Measurements from ENCODE around the gene CDKL1.
"Not testable (repeated sequence)": the region's sequence is repeated elsewhere in the genome, so short reads cannot be mapped to it uniquely, and the experiment has no call there.

CDKL1 gene

GRCh38 chr14:50387548-50387947 lies 9.1 kb downstream of the CDKL1 start:
- DNase-seq, result no peak

- DNase-seq, result no peak
Observed at GRCh38 chr14:50383618-50384225, 13.0 kb downstream of the CDKL1 start.

DNA sequence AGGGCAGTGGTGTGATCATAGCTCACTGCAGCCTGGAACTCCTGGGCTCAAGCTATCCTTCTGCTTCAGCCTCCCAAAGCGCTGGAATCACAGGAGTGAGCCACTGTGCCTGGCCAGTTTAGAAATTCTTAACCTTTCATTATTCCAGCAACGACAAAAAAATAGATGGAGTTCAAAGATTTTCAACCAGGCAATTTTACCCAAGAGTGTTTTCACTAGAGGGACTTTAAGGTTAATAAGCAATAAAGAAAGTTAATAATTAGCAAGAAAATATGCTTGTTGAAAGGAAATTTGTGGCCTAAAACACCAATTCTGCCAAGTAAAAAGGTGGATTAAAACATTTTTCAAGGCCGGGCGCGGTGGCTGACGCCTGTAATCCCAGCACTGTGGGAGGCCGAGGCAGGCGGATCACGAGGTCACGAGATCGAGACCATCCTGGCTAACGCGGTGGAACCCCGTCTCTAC lies 14.8 kb downstream of the CDKL1 start:
- DNase-seq, result no peak

DNA sequence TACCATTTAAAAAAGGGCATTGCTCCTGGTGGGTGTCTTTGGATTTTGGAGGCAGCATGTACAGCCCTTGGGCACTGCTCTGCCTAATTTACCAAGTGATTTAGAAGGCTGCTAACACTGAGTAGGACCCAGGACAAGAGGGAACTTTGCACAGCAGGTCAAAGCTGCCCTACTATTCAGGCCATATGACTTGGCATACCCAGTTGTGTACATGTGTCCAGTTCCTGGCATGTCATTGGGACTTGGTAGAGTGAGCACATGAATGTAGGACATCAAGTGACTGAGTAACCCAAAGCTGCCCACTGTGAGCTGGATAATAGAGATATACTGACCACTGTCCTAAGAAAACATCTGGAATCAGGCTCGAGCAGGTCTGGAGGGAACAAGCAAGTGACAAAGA lies 15.7 kb downstream of the CDKL1 start:
- no peak for DNase-seq

GRCh38 chr14:50380455-50380854 lies 16.2 kb downstream of the CDKL1 start:
- no peak for DNase-seq

GRCh38 chr14:50379563-50379962 lies 17.1 kb downstream of the CDKL1 start:
- no peak for DNase-seq

- DNase-seq, result no peak
Observed at GRCh38 chr14:50377550-50378085, 19.1 kb downstream of the CDKL1 start.

DNA sequence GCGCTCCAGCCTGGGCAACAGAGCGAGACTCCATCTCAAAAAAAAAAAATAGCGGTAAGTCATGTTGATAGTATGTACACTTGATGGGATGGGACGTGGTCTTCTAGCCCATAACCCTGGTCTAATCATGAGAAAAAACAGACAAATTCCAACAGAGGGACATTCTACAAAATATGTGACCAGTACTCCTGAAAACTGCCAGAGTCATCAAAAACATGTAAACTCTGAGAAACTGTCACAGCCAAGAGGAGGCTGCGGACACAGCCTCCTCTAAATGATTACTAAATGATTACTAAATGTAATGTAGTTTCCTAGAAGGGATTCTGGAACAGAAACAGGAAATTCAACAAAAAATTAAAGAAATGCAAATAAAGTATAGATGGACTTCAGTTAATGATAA lies 20.9 kb downstream of the CDKL1 start:
- DNase-seq, result no peak

DNA sequence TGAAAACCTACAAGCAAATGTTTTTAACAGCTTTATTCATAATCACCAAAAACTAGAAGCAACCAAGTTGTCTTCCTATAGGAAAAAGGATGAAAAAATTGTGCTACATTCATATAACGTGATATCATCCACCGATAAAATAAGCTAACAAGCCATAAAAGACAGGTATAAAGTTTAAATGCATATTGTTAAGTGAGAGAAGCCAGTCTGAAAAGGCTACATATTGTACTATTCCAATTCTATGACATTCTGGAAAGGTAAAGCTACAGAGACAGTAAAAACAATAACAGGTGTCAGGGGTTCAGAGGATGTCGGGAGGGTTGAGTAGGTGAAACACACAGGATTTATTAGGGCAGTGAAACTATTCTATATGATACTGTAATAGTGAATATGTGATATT lies 22.7 kb downstream of the CDKL1 start:
- no peak for DNase-seq

DNA sequence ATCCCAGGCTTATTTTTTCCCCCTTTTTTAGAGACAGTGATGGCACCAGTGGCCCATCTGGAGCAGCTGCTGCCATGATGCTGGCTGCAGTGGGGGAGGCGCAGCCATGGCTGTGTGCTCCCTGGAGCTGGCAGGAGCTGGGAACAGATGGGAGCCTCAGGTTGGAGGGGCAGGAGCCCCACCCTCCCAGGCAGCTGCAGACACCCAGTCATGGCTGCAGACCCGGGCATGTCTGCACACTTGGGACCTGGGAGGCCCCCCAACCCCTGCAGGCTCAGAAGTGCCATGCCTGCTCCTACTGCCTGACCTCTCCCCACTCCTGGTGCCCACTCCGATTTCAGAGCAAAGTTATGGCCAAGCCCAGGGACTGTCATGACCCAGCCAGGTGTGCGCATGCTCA lies 25.1 kb downstream of the CDKL1 start:
- no peak for DNase-seq

DNA sequence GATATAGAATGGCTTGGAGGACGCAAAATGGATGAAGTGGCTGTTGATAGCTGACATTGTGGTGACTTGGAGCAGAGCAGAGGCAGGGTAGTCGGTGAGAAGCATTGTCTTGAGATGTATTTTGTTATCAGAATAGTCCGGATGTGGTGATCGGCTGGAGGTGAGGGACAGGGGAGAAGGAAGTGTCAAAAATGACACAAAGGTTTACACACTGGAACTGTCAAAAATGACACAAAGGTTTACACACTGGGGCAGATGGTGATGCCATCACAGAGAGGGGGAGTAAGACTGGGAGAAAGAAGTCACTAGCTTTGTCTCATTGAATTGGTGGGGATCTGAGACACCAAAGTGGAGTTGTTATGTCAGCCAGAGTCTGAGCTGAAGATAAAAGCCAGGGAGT lies 30.1 kb downstream of the CDKL1 start:
- no peak for DNase-seq

GRCh38 chr14:50366115-50366514 lies 30.6 kb downstream of the CDKL1 start:
- no peak for DNase-seq

- not testable (repeated sequence) for DNase-seq
Observed at GRCh38 chr14:50365572-50365971, 31.1 kb downstream of the CDKL1 start.

- DNase-seq, result no peak
Observed at GRCh38 chr14:50364792-50365191, 31.9 kb downstream of the CDKL1 start.

- peak in 5 of 6 experiments; percentile 3 to 66 (median 54) for DNase-seq
Observed at GRCh38 chr14:50363714-50364111, 33.0 kb downstream of the CDKL1 start.

DNA sequence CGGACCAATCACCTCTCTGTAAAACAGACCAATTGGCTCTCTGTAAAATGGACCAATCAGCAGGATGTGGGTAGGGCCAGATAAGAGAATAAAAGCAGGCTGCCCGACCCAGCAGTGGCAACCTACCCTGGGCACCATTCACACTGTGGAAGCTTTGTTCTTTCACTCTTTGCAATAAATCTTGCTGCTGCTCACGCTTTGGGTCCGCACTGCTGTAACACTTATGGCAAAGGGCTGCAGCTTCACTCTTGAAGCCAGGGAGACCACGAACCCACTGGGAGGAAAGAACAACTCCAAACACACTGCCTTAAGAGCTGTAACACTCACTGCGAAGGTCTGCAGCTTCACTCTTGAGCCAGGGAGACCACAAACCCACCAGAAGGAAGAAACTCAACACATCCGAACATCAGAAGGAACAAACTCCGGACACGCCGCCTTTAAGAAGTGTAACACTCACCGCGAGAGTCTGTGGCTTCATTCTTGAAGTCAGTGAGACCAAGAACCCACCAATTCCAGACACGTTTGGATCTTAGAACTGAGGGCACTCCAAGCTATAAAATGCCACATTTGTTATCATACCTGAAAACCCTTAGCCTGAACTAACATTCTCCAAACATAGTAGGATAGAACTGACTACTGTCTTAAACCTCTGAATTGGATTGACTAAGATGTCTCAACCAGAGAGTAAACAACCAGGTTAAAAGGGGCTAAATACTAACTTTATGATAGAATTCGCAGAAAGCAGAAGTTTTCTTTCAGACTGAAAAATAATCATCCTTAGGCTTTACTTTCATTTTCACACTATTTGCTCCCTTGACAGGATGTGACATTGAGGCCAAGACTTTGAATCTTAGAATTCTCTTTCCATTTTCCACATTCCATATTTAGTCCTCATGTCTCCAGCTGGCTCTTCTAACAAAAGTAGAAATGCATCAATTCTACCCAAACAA lies 33.6 kb downstream of the CDKL1 start:
- peak in 5 of 6 experiments; percentile 1 to 51 (median 11) for DNase-seq

DNA sequence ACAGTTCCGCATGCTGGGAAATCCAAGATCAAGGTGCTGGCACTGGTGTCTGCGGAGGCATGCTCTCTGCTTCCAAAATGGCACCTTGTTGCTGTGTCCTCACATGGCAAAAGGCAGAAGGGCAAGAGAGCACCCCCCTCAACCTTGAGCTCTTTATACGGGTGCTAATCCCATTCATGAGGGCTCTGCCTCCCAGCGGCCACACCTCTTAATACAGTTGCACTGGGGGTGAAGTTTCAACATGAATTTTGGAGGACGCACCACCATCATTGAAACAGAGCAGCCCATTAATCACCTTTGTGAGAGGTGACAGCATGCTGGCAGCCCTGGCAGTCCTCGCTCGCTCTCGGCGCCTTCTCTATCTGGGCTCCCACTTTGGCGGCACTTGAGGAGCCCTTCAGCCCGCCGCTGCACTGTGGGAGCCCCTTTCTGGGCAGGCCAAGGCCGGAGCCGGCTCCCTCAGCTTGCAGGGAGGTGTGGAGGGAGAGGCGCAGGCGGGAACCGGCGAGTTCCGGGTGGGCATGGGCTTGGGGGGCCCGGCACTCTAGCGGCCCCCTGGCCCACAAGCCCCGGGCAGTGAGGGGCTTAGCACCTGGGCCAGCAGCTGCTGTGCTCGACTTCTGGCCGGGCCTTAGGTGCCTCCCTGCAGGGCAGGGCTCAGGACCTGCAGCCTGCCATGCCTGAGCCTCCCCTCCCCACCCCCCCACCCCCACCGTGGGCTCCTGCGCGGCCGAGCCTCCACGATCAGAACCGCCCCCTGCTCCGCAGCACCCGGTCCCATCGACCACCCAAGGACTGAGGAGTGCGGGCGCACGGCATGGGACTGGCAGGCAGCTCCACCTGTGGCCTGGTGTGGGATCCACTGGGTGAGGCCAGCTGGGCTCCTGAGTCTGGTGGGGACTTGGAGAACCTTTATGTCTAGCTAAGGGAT lies 34.9 kb downstream of the CDKL1 start:
- DNase-seq, result not testable (repeated sequence)

DNA sequence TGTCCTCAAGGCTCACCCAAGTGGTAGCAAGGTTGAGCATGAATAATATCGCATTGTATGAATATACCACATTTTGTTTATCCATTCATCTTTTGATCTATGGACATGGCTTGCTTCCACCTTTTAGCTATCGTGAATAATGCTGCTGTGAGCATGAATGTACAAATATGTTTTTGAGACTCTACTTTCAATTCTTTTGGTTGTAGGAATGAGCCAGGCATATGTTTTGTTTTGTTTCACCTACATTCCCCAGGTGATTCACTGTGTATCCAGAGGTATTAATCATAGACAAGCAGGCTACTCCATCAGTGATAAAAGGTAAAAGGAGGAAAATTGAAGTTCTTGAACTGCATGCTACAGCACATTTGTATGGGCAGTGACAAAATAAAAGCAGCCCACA lies 35.8 kb downstream of the CDKL1 start:
- DNase-seq, result no peak

DNA sequence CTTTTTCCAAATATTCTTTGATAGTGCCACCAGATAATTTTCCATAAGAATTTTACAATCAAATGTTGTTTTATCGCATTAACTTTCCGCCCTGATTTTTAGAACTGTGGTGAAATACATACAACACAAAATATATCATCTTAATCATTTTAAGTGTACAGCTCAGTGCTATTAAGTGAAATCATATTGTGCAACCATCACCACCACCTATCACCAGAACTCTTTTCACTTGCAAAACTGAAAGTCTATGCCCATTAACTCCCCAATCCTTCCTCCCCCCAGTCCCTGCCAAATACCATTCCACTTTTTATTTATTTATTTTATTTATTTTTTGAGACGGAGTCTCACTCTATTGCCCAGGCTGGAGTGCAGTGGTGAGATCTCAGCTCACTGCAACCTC lies 36.6 kb downstream of the CDKL1 start:
- DNase-seq, result no peak

DNA sequence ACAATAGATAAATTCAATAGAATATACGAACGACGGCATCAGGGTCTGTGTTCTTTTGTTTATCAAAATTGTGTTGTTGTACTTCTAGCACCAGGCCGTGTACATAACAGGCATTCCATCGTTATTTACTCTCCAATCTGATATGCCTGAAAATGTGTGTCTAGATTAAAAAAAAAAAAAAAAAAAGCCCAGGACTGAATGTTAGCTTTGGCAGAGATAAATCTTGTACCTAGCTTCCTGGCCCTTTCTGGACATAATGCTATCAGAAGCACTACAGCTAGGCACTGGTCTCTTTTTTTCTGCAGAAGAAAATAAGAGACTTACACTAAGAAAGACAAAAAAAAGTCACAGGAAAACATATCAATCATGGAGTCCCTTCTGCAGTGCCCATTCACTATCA lies 37.0 kb downstream of the CDKL1 start:
- no peak for DNase-seq

DNA sequence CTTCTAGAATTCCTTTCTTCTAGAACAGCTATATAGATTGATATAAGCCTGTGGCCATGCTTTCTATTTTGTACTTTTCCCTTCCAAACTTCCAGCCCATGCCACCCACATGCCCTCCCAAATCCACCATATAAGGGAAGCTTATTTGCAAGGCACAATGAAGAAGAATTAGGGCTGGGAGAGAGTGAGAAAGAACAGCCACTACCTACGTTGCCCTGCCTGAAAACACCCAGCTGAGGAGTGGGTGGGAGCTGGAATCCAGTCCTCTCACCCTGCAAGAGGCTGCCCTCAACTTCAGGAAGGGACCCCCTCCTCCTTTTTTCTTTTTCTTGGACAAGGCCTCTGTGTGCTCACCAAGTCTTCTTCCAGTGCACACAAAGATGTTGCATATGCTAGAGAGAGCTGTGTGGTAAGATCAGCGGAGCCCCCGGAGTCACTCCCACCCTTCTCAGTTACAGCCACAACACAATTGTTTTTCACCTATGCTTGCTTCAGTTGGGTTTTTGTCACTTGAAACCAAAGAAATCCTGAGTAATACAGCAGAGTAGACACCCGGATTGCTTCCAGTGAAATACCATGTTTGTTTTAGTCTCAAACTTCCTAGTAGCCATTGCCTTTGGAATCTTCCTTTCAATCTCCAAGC lies 38.8 kb downstream of the CDKL1 start:
- DNase-seq, result no peak

DNA sequence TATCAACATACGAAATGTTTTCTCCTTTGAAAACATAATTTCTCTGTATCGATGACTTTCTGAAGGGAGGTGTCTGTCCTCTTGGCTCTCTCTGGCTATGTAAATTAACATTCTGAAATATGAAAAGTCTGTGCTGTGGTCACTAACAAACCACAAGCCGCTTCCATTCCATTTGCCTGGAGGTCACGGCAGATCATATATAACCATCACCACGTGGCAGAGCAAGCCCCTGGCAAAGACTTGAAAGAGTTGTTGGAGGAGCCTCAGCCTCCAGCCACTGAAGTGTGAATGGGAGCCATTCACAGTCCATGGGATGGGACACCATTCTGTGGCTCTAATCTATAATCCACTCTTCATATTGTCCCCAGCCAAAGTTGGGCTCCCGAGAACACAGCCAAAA lies 39.6 kb downstream of the CDKL1 start:
- DNase-seq, result no peak

Data from stimulated activated naive CD4-positive, alpha-beta T cell (primary cell).